Type B pancreatic cell (in vitro differentiated cells): Measurements from ENCODE around the gene COL4A3. TPM values are rescaled to one million over a fixed set of nuclear protein-coding genes. Genes with fewer than 3 reads are reported as not detected.

Experiments
- DNase-seq: peaks from one replicate; pipeline ENCODE4 v3.0.0; 2021; ENCODE audit warnings: mixed read lengths; ENCODE audit not compliant: unreplicated experiment; ENCODE audit errors: extremely low spot score
- H3K27ac Mint-ChIP-seq: 2 replicates; pipeline ENCODE4 v1.8.0; 2021; ENCODE audit warnings: mild to moderate bottlenecking, mixed read lengths
- H3K27me3 Mint-ChIP-seq: 2 replicates; pipeline ENCODE4 v1.8.0; 2021; ENCODE audit warnings: mixed read lengths
- H3K36me3 Mint-ChIP-seq: 2 replicates; pipeline ENCODE4 v1.8.0; 2021; ENCODE audit warnings: mixed read lengths
- H3K4me1 Mint-ChIP-seq: one replicate; pipeline ENCODE4 v1.8.0; 2021; ENCODE audit warnings: mixed read lengths; ENCODE audit not compliant: unreplicated experiment
- H3K4me3 Mint-ChIP-seq: 2 replicates; pipeline ENCODE4 v1.8.0; 2021; ENCODE audit warnings: mild to moderate bottlenecking, mixed read lengths
- H3K9me3 Mint-ChIP-seq: 2 replicates; pipeline ENCODE4 v1.8.0; 2021; ENCODE audit warnings: mixed read lengths
- CTCF ChIP-seq: fragments of 200-600 bp; sonication (generic); conservative IDR thresholded peaks from 2 replicates; pipeline ENCODE4 v1.5.0; 2021; ENCODE audit warnings: antibody characterized with exemption, mild to moderate bottlenecking
- long read RNA-seq: library from polyadenylated mRNA; unstranded; transcript quantifications from one replicate; pipeline ENCODE4 v2.0.0, GENCODE V29; 2020
- total RNA-seq: library from RNA; stranded (reverse); gene quantifications from 2 replicates; pipeline ENCODE4 v1.2.1, GENCODE V29; 2021; ENCODE audit warnings: low replicate concordance

COL4A3 gene
- total RNA-seq: 0.19 and 0.48 TPM in 2 replicates
- long read RNA-seq: 0 reads

- H3K27me3 Mint-ChIP-seq: peaks cover 87% of the 10 kb centered on the region
- H3K27ac Mint-ChIP-seq: no peak within 1 kb of the TSS
- no peaks in the 10 kb centered on the region for H3K36me3 Mint-ChIP-seq
- peaks cover 3% of the 10 kb centered on the region for H3K4me1 Mint-ChIP-seq
- peaks cover under 1% of the 10 kb centered on the region for H3K9me3 Mint-ChIP-seq
- no peak for TF ChIP-seq CTCF
- H3K4me3 Mint-ChIP-seq: peak within 1 kb of the TSS; percentile 82
- DNase-seq: no peak
Measured at GRCh38 chr2:227163998-227164762, at the start of gene COL4A3, which contains the start of gene COL4A4. Gene COL4A3 (plus strand): TSS chr2:227164624. CDS start chr2:227164727, 103 bp downstream. Gene COL4A4 (minus strand): TSS chr2:227164205. CDS start chr2:227147483, 16,722 bp downstream.

GRCh38 chr2:227115761-227116160, 48.7 kb upstream of the COL4A3 start:
- Mint-ChIP-seq H3K27me3 (peaks cover 3% of the 10 kb centered on the region), H3K9me3 (no peaks in the 10 kb centered on the region), H3K4me3 (no peak overlapping the region), H3K27ac (no peak overlapping the region), H3K36me3 (no peaks in the 10 kb centered on the region), H3K4me1 (peaks cover 4% of the 10 kb centered on the region)
- DNase-seq: no peak
- TF ChIP-seq CTCF: no peak

- DNase-seq: no peak
- H3K4me3 Mint-ChIP-seq: no peak overlapping the region
- peaks cover 3% of the 10 kb centered on the region for H3K27me3 Mint-ChIP-seq
- peaks cover 4% of the 10 kb centered on the region for H3K4me1 Mint-ChIP-seq
- TF ChIP-seq CTCF: no peak
- no peak overlapping the region for H3K27ac Mint-ChIP-seq
- H3K9me3 Mint-ChIP-seq: no peaks in the 10 kb centered on the region
- H3K36me3 Mint-ChIP-seq: no peaks in the 10 kb centered on the region
Measured at GRCh38 chr2:227117027-227117426, 47.4 kb upstream of the COL4A3 start.

GRCh38 chr2:227117852-227118251, 46.6 kb upstream of the COL4A3 start:
- H3K9me3 Mint-ChIP-seq: no peaks in the 10 kb centered on the region
- peaks cover 3% of the 10 kb centered on the region for H3K27me3 Mint-ChIP-seq
- peaks cover 4% of the 10 kb centered on the region for H3K4me1 Mint-ChIP-seq
- DNase-seq: no peak
- no peak for TF ChIP-seq CTCF
- H3K4me3 Mint-ChIP-seq: no peak overlapping the region
- no peaks in the 10 kb centered on the region for H3K36me3 Mint-ChIP-seq
- no peak overlapping the region for H3K27ac Mint-ChIP-seq

GRCh38 chr2:227118353-227118752, 46.1 kb upstream of the COL4A3 start:
- peaks cover 3% of the 10 kb centered on the region for H3K27me3 Mint-ChIP-seq
- H3K27ac Mint-ChIP-seq: no peak overlapping the region
- no peak for DNase-seq
- no peaks in the 10 kb centered on the region for H3K36me3 Mint-ChIP-seq
- peaks cover 4% of the 10 kb centered on the region for H3K4me1 Mint-ChIP-seq
- no peak overlapping the region for H3K4me3 Mint-ChIP-seq
- TF ChIP-seq CTCF: no peak
- H3K9me3 Mint-ChIP-seq: no peaks in the 10 kb centered on the region
